Panc1 (cell line): ENCODE measurements around the gene ODC1. TPM values are rescaled to one million over a fixed set of nuclear protein-coding genes. Genes with fewer than 3 reads are reported as not detected.

Experiments
- ATAC-seq: fragments of 200-7000 bp; cut with Tn5 transposase; 2 replicates; pipeline ENCODE4 v1.9.1; 2020; ENCODE audit warnings: mild to moderate bottlenecking, moderate library complexity
- BruUV-seq: library from RNA; stranded (reverse); fragments of 400-500 nt; replicated peaks from 2 replicates; lab custom pipeline; 2021; lab: Mats Ljungman, UMichigan
- CTCF ChIA-PET: fragments of 300-600 bp; sonication (Branson Sonifier 250); formaldehyde crosslinking; loops from one replicate; lab custom pipeline; 2022; ENCODE audit warnings: antibody characterized with exemption; lab: Charles Lee
- POLR2A ChIA-PET: fragments of 300-600 bp; sonication (Branson Sonifier 250); formaldehyde crosslinking; loops from one replicate; lab custom pipeline; 2022; ENCODE audit warnings: antibody characterized with exemption; lab: Charles Lee
- DNase-seq: peaks from one replicate; pipeline ENCODE4 v3.0.0-alpha.2; 2010; ENCODE audit warnings: low read depth, low spot score
- H3K27ac ChIP-seq: 2 replicates; pipeline ENCODE4 v1.5.1; 2011; ENCODE audit warnings: mild to moderate bottlenecking, low read length, inconsistent platforms
- H3K27me3 ChIP-seq: fragments of 200-500 bp; sonication (Bioruptor generic); 2 replicates; pipeline ENCODE4 v1.6.0; 2014; ENCODE audit warnings: low read length, inconsistent platforms; ENCODE audit not compliant: control insufficient read depth, insufficient read depth
- H3K36me3 ChIP-seq: fragments of 200-500 bp; sonication (Bioruptor generic); 2 replicates; pipeline ENCODE4 v1.5.1; 2014; ENCODE audit warnings: inconsistent platforms, mild to moderate bottlenecking, low read length, moderate library complexity; ENCODE audit not compliant: control insufficient read depth, insufficient read depth
- H3K4me1 ChIP-seq: 2 replicates; pipeline ENCODE4 v1.5.1; 2011; ENCODE audit warnings: inconsistent platforms, mild to moderate bottlenecking, low read length, moderate library complexity; ENCODE audit not compliant: control insufficient read depth, insufficient read depth
- H3K4me3 ChIP-seq, 2 experiments: 2 replicates each; pipeline ENCODE4 v1.5.1; 2011 to 2012; ENCODE audit warnings: low read depth in 2 of 2, low read length in 2 of 2, mild to moderate bottlenecking in 2 of 2, inconsistent platforms in 1 of 2, moderate library complexity in 1 of 2
- H3K9me3 ChIP-seq: fragments of 200-500 bp; sonication (Bioruptor generic); 2 replicates; pipeline ENCODE4 v1.5.1; 2014; ENCODE audit warnings: low read depth, mild to moderate bottlenecking, inconsistent platforms, low read length, moderate library complexity; ENCODE audit not compliant: control insufficient read depth, insufficient read depth
- POLR2AphosphoS5 ChIP-seq: IDR thresholded peaks from 2 replicates; pipeline ENCODE4 v1.6.1; 2012; ENCODE audit warnings: mild to moderate bottlenecking, low read depth, low read length, moderate library complexity
- SIN3A ChIP-seq: IDR thresholded peaks from 2 replicates; pipeline ENCODE4 v1.6.1; 2012; ENCODE audit warnings: low read depth, mild to moderate bottlenecking, low read length, moderate library complexity, borderline replicate concordance; ENCODE audit not compliant: insufficient read depth
- TCF7L2 ChIP-seq: IDR thresholded peaks from 2 replicates; pipeline ENCODE4 v1.6.1; 2011; ENCODE audit warnings: mild to moderate bottlenecking, low read depth, low read length, inconsistent platforms
- in situ Hi-C: cut with HindIII; loops from 2 replicates; pipeline ENCODE4 v1.10.0; 2016; ENCODE audit warnings: low sequenced_read_pairs, low pct_unique_long_range_greater_than_20kb
- intact Hi-C: fragments of 100-400 bp; cut with micrococcal nuclease; formaldehyde crosslinking; loops from one replicate; pipeline ENCODE4 v1.10.0; 2022; ENCODE audit not compliant: unreplicated experiment
- total RNA-seq: library from RNA; stranded (reverse); gene quantifications from one replicate; pipeline ENCODE4 v1.2.1, GENCODE V29; 2021; ENCODE audit not compliant: unreplicated experiment
- TF ChIP-seq, protein P1 (sequence below), 2 experiments: IDR thresholded peaks; 2 replicates each; pipeline ENCODE4 v1.6.1; 2011 to 2012; ENCODE audit warnings: low read depth in 2 of 2, control low read depth in 1 of 2, low read length in 1 of 2, mild to moderate bottlenecking in 1 of 2, moderate library complexity in 1 of 2; ENCODE audit not compliant: insufficient read depth in 1 of 2
- TF ChIP-seq, protein P2 (sequence below): fragments of 450-650 bp; IDR thresholded peaks from 2 replicates; pipeline ENCODE4 v1.5.1; 2017; ENCODE audit warnings: mild to moderate bottlenecking

ODC1 gene
- total RNA-seq, 1 experiment from 2014 or later = 159 TPM

DNA sequence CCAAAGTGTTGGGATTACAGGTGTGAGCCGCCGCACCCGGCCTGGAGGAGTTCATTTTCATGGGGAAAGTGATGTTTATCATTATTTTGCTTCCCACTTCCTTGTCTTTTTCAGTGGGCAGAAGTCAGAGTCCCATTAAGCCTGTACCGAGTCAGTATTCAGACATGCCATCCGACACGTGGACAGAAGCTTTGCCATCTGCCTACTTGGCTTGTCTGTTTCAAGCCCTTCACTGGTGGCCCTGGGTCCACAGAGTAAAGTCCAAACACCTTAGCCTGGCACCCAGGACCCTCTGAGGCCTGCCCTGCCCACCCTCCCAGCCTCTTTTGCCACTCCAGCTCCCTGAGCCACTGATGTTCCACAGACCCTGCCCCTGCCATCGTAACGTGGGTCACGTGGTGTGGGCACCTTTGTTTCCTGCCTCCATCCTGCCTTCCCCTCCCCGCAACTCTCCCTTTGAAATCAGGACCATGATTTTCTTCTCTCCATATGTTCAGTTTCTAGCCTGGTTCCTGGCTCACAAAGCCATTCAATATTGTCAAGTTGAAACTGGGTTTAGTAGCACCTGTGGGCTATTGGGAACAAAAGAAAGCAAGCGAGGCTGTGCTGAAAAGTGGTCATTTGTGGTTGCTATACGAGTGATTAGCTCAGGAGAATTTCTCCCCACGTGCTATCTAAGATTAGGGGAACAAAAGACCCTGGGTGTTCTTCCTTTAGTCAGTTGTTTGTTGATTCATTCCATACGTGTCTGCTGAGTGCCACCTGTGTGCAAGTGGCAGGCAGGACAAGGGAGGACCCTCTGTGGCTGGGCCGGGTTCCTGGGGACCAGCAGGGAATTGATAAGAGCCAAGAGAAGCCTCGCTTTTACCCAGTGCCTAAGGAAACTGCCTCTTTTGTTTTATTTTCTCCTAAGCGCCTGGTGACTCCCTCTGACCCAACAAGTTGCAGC lies 5.1 kb upstream of the ODC1 start:
- intact Hi-C loops (loop anchor here (10.0 kb wide), 1 partner anchor 82 kb away; no protein-coding TSS in a partner anchor), in situ Hi-C loops (no loop called here)
- peak overlapping the region; percentile 20; the same call in 1 of the 2 replicates for H3K27ac ChIP-seq
- TF ChIP-seq, protein P1, sequence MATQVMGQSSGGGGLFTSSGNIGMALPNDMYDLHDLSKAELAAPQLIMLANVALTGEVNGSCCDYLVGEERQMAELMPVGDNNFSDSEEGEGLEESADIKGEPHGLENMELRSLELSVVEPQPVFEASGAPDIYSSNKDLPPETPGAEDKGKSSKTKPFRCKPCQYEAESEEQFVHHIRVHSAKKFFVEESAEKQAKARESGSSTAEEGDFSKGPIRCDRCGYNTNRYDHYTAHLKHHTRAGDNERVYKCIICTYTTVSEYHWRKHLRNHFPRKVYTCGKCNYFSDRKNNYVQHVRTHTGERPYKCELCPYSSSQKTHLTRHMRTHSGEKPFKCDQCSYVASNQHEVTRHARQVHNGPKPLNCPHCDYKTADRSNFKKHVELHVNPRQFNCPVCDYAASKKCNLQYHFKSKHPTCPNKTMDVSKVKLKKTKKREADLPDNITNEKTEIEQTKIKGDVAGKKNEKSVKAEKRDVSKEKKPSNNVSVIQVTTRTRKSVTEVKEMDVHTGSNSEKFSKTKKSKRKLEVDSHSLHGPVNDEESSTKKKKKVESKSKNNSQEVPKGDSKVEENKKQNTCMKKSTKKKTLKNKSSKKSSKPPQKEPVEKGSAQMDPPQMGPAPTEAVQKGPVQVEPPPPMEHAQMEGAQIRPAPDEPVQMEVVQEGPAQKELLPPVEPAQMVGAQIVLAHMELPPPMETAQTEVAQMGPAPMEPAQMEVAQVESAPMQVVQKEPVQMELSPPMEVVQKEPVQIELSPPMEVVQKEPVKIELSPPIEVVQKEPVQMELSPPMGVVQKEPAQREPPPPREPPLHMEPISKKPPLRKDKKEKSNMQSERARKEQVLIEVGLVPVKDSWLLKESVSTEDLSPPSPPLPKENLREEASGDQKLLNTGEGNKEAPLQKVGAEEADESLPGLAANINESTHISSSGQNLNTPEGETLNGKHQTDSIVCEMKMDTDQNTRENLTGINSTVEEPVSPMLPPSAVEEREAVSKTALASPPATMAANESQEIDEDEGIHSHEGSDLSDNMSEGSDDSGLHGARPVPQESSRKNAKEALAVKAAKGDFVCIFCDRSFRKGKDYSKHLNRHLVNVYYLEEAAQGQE (IDR thresholded peaks at IDR 0.05; ENCODE audit: insufficient read depth in 1 of 2, low read depth in 2 of 2, low read length in 1 of 2) = no peak
- TF ChIP-seq, protein P2, sequence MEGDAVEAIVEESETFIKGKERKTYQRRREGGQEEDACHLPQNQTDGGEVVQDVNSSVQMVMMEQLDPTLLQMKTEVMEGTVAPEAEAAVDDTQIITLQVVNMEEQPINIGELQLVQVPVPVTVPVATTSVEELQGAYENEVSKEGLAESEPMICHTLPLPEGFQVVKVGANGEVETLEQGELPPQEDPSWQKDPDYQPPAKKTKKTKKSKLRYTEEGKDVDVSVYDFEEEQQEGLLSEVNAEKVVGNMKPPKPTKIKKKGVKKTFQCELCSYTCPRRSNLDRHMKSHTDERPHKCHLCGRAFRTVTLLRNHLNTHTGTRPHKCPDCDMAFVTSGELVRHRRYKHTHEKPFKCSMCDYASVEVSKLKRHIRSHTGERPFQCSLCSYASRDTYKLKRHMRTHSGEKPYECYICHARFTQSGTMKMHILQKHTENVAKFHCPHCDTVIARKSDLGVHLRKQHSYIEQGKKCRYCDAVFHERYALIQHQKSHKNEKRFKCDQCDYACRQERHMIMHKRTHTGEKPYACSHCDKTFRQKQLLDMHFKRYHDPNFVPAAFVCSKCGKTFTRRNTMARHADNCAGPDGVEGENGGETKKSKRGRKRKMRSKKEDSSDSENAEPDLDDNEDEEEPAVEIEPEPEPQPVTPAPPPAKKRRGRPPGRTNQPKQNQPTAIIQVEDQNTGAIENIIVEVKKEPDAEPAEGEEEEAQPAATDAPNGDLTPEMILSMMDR = no peak
- TF ChIP-seq SIN3A (no peak), TCF7L2 (no peak), POLR2AphosphoS5 (no peak)
- ChIA-PET CTCF (interaction anchor here (0.6 kb wide), 1 partner anchor 188 kb away, joined by 3 read pairs; no protein-coding TSS in a partner anchor), POLR2A (interaction anchor here (0.6 kb wide), 1 partner anchor 873 kb away, joined by 3 read pairs; no protein-coding TSS in a partner anchor)
- H3K27me3 ChIP-seq = no peaks in the 10 kb centered on the region
- DNase-seq (no peak), ATAC-seq (no peak)
- H3K36me3 ChIP-seq = no peaks in the 10 kb centered on the region
- H3K9me3 ChIP-seq = no peaks in the 10 kb centered on the region
- peaks cover 25% of the 10 kb centered on the region for H3K4me1 ChIP-seq
- BruUV-seq = no TSS peak
- no peak overlapping the region for H3K4me3 ChIP-seq

DNA sequence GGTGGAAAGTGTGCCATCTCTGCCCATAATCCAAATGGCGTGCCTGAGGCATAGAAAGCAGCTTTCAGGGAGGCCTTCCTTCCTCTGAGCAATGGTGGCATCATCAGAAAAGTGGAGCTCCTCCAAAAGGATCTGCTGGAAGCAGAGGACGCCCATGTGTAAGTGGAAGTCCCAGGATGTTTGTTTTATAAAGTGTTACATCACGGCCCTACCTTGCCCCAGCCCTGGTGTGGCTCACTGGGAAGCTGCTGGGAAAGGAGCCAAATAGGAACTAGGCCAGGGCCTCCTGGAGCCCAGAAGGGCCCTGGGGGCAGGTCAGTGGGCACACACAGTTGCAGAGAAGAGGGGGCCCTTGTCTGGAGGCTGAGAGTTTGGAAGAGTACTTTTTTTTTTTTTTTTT lies 4.2 kb upstream of the ODC1 start:
- Histone ChIP-seq H3K9me3 (no peaks in the 10 kb centered on the region), H3K4me3 (no peak overlapping the region), H3K4me1 (peaks cover 25% of the 10 kb centered on the region), H3K27me3 (no peaks in the 10 kb centered on the region), H3K36me3 (peaks cover 2% of the 10 kb centered on the region; the same call in 1 of the 2 replicates), H3K27ac (peak overlapping the region; percentile 29; the same call in 1 of the 2 replicates)
- intact Hi-C loops = loop anchor here (10.0 kb wide), 1 partner anchor 82 kb away; no protein-coding TSS in a partner anchor
- POLR2A ChIA-PET = no interaction called here
- DNase-seq (no peak), ATAC-seq (peak; percentile 15; the same call in 1 of the 2 replicates)
- TF ChIP-seq POLR2AphosphoS5 = peak; percentile 45; the same call in 1 of the 2 replicates
- no peak for TF ChIP-seq SIN3A
- no TSS peak for BruUV-seq
- in situ Hi-C loops = no loop called here
- CTCF ChIA-PET = interaction anchor here (0.6 kb wide), 1 partner anchor 20 kb away, joined by 4 read pairs; no protein-coding TSS in a partner anchor
